ENCODE results near the gene SPTBN1.

GRCh38 chr2:54564439-54564838, 108.3 kb downstream of the SPTBN1 start:
- TF ChIP-seq POLR2A (IDR thresholded peaks at IDR 0.05) (no peak), CTCF (IDR thresholded peaks at IDR 0.05) (no peak)
